ENCODE results near the gene MARCHF11. TPM values are rescaled to one million over a fixed set of nuclear protein-coding genes. Genes with fewer than 3 reads are reported as not detected.

Gene MARCHF11
- total RNA-seq, 1 experiment from 2014 or later: not detected

DNA sequence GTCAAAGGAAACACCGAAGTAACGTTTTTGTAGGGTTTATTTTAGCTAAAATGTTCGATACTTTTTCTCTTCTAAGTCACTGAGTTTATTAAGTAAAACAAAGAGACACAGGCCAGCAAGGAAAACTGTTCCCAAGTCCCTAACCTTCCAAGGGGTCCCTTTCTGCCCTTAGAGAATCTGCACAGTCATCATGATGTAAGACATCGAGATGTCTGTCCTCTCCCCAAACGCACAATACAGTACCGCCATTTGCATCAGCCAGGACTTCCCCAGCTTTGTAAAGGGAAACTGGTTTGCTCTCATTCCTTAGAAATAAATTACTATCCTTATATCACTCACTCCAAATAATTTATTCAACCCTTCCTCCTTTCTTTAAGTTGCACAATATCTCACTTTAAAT lies 89.3 kb downstream of the MARCHF11 start:
- no peak overlapping the region for H3K27ac ChIP-seq (ENCODE audit: low read depth, low read length, poor library complexity, severe bottlenecking)

DNA sequence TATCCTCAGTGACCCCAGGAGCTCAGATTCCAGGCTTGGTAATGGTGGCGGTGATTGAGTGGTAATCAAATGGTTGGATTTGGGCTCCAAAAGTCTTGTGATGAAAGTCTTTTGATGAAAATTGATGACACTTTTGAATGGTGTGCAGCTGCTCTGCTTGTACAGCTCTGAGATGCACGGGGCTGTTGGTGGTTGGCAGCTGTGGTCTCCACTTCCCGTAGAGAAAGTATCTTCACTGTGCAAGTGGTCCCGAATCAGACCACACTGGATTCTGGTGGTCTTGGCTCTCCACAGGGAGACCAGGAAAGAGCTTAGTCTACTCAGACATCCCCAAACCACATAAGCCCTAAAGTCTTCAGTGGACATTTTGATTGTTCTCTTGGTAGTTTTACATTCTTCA lies 96.6 kb downstream of the MARCHF11 start:
- TF ChIP-seq, protein P1, sequence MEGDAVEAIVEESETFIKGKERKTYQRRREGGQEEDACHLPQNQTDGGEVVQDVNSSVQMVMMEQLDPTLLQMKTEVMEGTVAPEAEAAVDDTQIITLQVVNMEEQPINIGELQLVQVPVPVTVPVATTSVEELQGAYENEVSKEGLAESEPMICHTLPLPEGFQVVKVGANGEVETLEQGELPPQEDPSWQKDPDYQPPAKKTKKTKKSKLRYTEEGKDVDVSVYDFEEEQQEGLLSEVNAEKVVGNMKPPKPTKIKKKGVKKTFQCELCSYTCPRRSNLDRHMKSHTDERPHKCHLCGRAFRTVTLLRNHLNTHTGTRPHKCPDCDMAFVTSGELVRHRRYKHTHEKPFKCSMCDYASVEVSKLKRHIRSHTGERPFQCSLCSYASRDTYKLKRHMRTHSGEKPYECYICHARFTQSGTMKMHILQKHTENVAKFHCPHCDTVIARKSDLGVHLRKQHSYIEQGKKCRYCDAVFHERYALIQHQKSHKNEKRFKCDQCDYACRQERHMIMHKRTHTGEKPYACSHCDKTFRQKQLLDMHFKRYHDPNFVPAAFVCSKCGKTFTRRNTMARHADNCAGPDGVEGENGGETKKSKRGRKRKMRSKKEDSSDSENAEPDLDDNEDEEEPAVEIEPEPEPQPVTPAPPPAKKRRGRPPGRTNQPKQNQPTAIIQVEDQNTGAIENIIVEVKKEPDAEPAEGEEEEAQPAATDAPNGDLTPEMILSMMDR (conservative IDR thresholded peaks at IDR 0.05; ENCODE audit: low read depth, low read length): no peak
- TF ChIP-seq EZH2 (IDR thresholded peaks at IDR 0.05; ENCODE audit: borderline replicate concordance, low read depth, low read length, poor library complexity, severe bottlenecking): no peak
- no peak overlapping the region for H3K27ac ChIP-seq (ENCODE audit: low read depth, low read length, poor library complexity, severe bottlenecking)
- intact Hi-C loops (cut with micrococcal nuclease; ENCODE audit: unreplicated experiment): no loop called here
- DNase-seq (ENCODE audit: low spot score): no peak
- BruUV-seq (replicated peaks): no TSS peak
- H3K4me3 ChIP-seq (ENCODE audit: low read depth, low read length, poor library complexity, severe bottlenecking): no peak overlapping the region
- no peaks in the 10 kb centered on the region for H3K4me1 ChIP-seq (ENCODE audit: insufficient read depth, low read length, poor library complexity, severe bottlenecking)
- H3K36me3 ChIP-seq (ENCODE audit: insufficient read depth, low read length, poor library complexity, severe bottlenecking): no peaks in the 10 kb centered on the region
- ChIA-PET CTCF (no interaction called here), POLR2A (ENCODE audit: low non-redundant PET) (no interaction called here)
- H3K27me3 ChIP-seq (replicated peaks; ENCODE audit: insufficient read depth, low read depth, low read length, poor library complexity): no peaks in the 10 kb centered on the region
- H3K9me3 ChIP-seq (ENCODE audit: low read depth, low read length, poor library complexity, severe bottlenecking): no peaks in the 10 kb centered on the region

More for the DNA sequence above, 89.3 kb downstream of the MARCHF11 start:
- Histone ChIP-seq H3K4me1 (ENCODE audit: insufficient read depth, low read length, poor library complexity, severe bottlenecking) (no peaks in the 10 kb centered on the region), H3K9me3 (ENCODE audit: low read depth, low read length, poor library complexity, severe bottlenecking) (no peaks in the 10 kb centered on the region), H3K36me3 (ENCODE audit: insufficient read depth, low read length, poor library complexity, severe bottlenecking) (no peaks in the 10 kb centered on the region), H3K27me3 (replicated peaks; ENCODE audit: insufficient read depth, low read depth, low read length, poor library complexity) (peaks cover 4% of the 10 kb centered on the region), H3K4me3 (ENCODE audit: low read depth, low read length, poor library complexity, severe bottlenecking) (no peak overlapping the region)
- CTCF ChIA-PET: no interaction called here
- TF ChIP-seq EZH2 (IDR thresholded peaks at IDR 0.05; ENCODE audit: borderline replicate concordance, low read depth, low read length, poor library complexity, severe bottlenecking): no peak
- TF ChIP-seq, protein P1 (conservative IDR thresholded peaks at IDR 0.05; ENCODE audit: low read depth, low read length): no peak
- intact Hi-C loops (cut with micrococcal nuclease; ENCODE audit: unreplicated experiment): no loop called here
- POLR2A ChIA-PET (ENCODE audit: low non-redundant PET): no interaction called here
- no peak for DNase-seq (ENCODE audit: low spot score)
- no TSS peak for BruUV-seq (replicated peaks)

DNA sequence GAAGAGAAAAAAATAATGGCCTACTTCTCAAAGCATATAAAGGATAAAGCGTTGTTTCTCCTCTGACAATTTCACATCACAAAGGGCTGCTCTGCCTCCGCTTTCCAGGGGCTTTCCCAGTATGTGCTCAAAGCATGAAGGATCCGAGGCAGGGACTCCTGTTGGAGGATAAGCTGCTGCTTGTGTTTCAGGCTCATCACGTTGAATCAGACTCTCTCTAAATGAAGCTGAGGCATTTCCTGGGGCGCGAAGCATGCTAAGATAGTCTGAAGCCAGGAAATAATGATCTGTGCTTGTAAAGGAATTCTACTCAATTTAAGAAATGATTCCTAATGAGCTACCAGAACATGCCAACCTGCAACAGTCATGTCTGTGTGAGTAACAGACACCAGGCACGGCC lies 97.5 kb downstream of the MARCHF11 start:
- BruUV-seq (replicated peaks): no TSS peak
- Histone ChIP-seq H3K9me3 (ENCODE audit: low read depth, low read length, poor library complexity, severe bottlenecking) (no peaks in the 10 kb centered on the region), H3K27ac (ENCODE audit: low read depth, low read length, poor library complexity, severe bottlenecking) (no peak overlapping the region), H3K4me1 (ENCODE audit: insufficient read depth, low read length, poor library complexity, severe bottlenecking) (no peaks in the 10 kb centered on the region), H3K27me3 (replicated peaks; ENCODE audit: insufficient read depth, low read depth, low read length, poor library complexity) (no peaks in the 10 kb centered on the region), H3K36me3 (ENCODE audit: insufficient read depth, low read length, poor library complexity, severe bottlenecking) (no peaks in the 10 kb centered on the region), H3K4me3 (ENCODE audit: low read depth, low read length, poor library complexity, severe bottlenecking) (no peak overlapping the region)
- POLR2A ChIA-PET (ENCODE audit: low non-redundant PET): no interaction called here
- TF ChIP-seq EZH2 (IDR thresholded peaks at IDR 0.05; ENCODE audit: borderline replicate concordance, low read depth, low read length, poor library complexity, severe bottlenecking): no peak
- TF ChIP-seq, protein P1 (conservative IDR thresholded peaks at IDR 0.05; ENCODE audit: low read depth, low read length): no peak
- intact Hi-C loops (cut with micrococcal nuclease; ENCODE audit: unreplicated experiment): no loop called here
- CTCF ChIA-PET: no interaction called here
- no peak for DNase-seq (ENCODE audit: low spot score)
